ENCODE results near the gene HECTD1.
A peak's percentile ranks its signal among the peaks of the same experiment; 100 is the strongest.
"Not testable (repeated sequence)": the region's sequence is repeated elsewhere in the genome, so short reads cannot be mapped to it uniquely, and the experiment has no call there.

HECTD1 gene

DNA sequence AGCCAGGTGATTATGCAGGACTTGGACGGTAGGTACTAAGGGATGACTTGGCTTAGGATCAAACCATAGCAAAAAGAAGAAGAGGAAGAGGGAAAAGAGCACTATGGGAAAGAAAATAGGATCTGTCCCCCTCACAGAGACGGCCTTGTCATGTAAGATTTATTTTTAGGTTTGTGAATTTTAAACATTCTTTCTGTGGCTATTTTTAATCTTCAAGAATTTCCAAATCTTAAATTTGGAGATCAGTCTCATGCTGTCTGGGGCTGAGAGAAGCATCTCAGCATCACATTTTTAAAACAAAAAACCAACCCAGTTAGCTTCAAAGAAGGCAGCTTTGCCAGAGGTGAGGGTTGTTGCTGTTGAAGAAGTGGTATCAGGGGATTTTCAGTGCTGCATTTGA lies 128.8 kb downstream of the HECTD1 start:
- H3K4me3 ChIP-seq (ENCODE audit: low read length), result no peak overlapping the region
- no peak for DNase-seq (ENCODE audit: low read depth)
- TF ChIP-seq, protein P1, sequence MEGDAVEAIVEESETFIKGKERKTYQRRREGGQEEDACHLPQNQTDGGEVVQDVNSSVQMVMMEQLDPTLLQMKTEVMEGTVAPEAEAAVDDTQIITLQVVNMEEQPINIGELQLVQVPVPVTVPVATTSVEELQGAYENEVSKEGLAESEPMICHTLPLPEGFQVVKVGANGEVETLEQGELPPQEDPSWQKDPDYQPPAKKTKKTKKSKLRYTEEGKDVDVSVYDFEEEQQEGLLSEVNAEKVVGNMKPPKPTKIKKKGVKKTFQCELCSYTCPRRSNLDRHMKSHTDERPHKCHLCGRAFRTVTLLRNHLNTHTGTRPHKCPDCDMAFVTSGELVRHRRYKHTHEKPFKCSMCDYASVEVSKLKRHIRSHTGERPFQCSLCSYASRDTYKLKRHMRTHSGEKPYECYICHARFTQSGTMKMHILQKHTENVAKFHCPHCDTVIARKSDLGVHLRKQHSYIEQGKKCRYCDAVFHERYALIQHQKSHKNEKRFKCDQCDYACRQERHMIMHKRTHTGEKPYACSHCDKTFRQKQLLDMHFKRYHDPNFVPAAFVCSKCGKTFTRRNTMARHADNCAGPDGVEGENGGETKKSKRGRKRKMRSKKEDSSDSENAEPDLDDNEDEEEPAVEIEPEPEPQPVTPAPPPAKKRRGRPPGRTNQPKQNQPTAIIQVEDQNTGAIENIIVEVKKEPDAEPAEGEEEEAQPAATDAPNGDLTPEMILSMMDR (IDR thresholded peaks at IDR 0.05; ENCODE audit: insufficient read depth, low read depth, low read length, missing control alignments), result no peak

DNA sequence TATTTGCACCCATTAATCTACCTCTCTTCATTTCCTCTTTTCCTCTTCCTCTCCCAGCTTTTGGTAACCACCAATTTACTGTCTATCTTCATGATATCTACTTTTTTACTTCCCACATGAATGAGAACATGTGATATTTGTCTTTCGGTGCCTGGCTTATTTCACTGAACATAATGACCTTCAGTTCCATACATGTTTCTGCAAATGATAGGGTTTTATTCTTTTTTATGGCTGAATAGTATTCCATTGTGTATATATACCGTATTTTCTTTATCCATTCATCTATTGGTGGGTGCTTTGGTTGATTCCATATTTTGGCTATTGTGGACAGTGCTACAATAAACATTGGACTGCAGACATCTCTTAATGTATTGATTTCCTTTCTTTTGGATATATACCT lies 132.4 kb downstream of the HECTD1 start:
- TF ChIP-seq, protein P1 (IDR thresholded peaks at IDR 0.05; ENCODE audit: insufficient read depth, low read depth, low read length, missing control alignments), result no peak
- DNase-seq (ENCODE audit: low read depth), result no peak
- H3K4me3 ChIP-seq (ENCODE audit: low read length), result no peak overlapping the region

- TF ChIP-seq, protein P1 (IDR thresholded peaks at IDR 0.05; ENCODE audit: insufficient read depth, low read depth, low read length, missing control alignments), result no peak
- DNase-seq (ENCODE audit: low read depth), result no peak
- no peak overlapping the region for H3K4me3 ChIP-seq (ENCODE audit: low read length)
These were observed 136.4 kb downstream of the HECTD1 start for GRCh38 chr14:31071151-31071550.

- H3K4me3 ChIP-seq (ENCODE audit: low read length), result no peak overlapping the region
- TF ChIP-seq, protein P1 (IDR thresholded peaks at IDR 0.05; ENCODE audit: insufficient read depth, low read depth, low read length, missing control alignments), result no peak
- DNase-seq (ENCODE audit: low read depth), result peak; percentile 72
These were observed 137.2 kb downstream of the HECTD1 start for GRCh38 chr14:31070431-31070830.

GRCh38 chr14:31069343-31069742 lies 138.2 kb downstream of the HECTD1 start:
- no peak overlapping the region for H3K4me3 ChIP-seq (ENCODE audit: low read length)
- DNase-seq (ENCODE audit: low read depth), result no peak
- TF ChIP-seq, protein P1 (IDR thresholded peaks at IDR 0.05; ENCODE audit: insufficient read depth, low read depth, low read length, missing control alignments), result no peak

- H3K4me3 ChIP-seq (ENCODE audit: low read length), result no peak overlapping the region
- no peak for DNase-seq (ENCODE audit: low read depth)
- TF ChIP-seq, protein P1 (IDR thresholded peaks at IDR 0.05; ENCODE audit: insufficient read depth, low read depth, low read length, missing control alignments), result no peak
These were observed 139.4 kb downstream of the HECTD1 start for GRCh38 chr14:31068235-31068634.

DNA sequence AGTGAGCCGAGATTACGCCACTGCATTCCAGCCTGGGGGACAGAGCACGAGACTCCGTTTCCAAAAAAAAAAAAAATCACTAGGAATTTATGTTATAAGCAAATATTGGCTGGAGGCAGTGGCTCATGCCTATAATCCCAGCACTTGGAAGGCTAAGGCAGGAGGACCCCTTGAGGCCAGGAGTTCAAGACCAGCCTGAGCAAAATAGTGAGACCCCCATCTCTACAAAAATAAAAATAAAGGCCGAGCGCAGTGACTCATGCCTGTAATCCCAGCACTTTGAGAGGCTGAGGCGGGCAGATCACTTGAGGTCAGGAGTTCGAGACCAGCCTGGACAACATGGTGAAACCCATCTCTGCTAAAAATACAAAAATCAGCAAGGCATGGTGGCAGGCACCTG lies 144.7 kb downstream of the HECTD1 start:
- not testable (repeated sequence) for H3K4me3 ChIP-seq (ENCODE audit: low read length); DNase-seq (ENCODE audit: low read depth)

Data from epithelial cell of esophagus (primary cell).